PC-3 (cell line): Measurements from ENCODE around the gene RAB22A.

ENCODE experiments used
- EZH2 ChIP-seq: fragments of 300-600 bp; sonication (generic); IDR thresholded peaks from one replicate; pipeline ENCODE4 v1.6.1; 2017; ENCODE audit warnings: antibody characterized with exemption, mild to moderate bottlenecking, low read length; ENCODE audit not compliant: unreplicated experiment
- EZH2phosphoT487 ChIP-seq: fragments of 300-600 bp; sonication (generic); IDR thresholded peaks from 2 replicates; pipeline ENCODE4 v1.6.1; 2018; ENCODE audit warnings: mild to moderate bottlenecking, antibody characterized with exemption, low read length, borderline replicate concordance
- TF ChIP-seq, protein P1 (sequence below): fragments of 300-600 bp; sonication (generic); conservative IDR thresholded peaks from 2 replicates; pipeline ENCODE4 v1.5.1; 2017; ENCODE audit warnings: antibody characterized with exemption, low read depth, mild to moderate bottlenecking, low read length

DNA sequence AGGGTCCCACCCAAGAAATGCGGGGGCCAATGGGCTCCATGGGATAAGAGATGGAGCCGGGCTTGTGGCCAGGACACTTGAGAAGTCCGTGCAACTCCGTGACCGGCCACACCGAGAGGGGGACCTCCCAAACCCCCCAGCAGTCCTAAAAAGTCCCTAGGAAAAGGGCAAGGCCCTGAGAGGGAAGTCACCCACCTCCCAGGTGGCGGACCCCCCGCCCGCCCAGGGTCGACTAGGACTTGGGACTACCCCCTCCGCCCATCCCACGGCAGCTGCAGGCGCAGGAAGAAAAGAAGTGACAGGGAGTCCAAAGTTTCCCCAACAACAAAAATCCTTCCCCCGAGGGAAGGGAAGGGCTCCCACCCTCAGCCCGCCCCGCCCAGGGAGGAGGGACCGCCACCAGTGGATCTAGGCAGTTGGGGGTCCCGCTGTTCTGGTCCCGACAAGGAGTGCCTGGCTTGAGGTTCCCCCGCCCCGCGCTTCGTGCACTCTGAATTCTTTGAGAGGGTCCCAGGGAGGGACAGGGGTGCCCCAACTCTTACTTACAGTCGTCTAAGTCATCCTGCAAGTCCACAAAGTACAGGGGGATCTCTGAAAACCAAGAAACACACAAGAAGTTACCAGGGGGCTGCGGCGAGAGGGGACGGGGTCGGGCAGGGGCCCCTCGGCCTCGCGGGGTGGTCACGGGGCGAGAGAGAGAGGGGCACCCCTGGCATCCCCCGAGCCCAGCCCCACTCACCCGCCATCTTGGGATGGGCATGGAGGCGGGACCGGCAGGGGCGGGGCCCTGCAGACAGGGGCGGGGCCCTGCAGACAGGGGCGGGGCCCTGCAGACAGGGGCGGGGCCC lies 611 bp upstream of the RAB22A start:
- TF ChIP-seq, protein P1, sequence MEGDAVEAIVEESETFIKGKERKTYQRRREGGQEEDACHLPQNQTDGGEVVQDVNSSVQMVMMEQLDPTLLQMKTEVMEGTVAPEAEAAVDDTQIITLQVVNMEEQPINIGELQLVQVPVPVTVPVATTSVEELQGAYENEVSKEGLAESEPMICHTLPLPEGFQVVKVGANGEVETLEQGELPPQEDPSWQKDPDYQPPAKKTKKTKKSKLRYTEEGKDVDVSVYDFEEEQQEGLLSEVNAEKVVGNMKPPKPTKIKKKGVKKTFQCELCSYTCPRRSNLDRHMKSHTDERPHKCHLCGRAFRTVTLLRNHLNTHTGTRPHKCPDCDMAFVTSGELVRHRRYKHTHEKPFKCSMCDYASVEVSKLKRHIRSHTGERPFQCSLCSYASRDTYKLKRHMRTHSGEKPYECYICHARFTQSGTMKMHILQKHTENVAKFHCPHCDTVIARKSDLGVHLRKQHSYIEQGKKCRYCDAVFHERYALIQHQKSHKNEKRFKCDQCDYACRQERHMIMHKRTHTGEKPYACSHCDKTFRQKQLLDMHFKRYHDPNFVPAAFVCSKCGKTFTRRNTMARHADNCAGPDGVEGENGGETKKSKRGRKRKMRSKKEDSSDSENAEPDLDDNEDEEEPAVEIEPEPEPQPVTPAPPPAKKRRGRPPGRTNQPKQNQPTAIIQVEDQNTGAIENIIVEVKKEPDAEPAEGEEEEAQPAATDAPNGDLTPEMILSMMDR = no peak
- TF ChIP-seq EZH2 (no peak), EZH2phosphoT487 (no peak)
